Epithelial cell of esophagus (primary cell): Measurements from ENCODE around the gene CACNA2D4.

Experiments used
- DNase-seq: peaks from one replicate; pipeline ENCODE4 v3.0.0; 2010; ENCODE audit warnings: low read depth
- H3K4me3 ChIP-seq: 2 replicates; pipeline ENCODE4 v1.5.1; 2011; ENCODE audit warnings: mild to moderate bottlenecking, low read length, control low read depth
- TF ChIP-seq, protein P1 (sequence below): IDR thresholded peaks from 2 replicates; pipeline ENCODE4 v1.5.1; 2011; ENCODE audit warnings: low read depth, mild to moderate bottlenecking, low read length, control low read depth, inconsistent platforms; ENCODE audit not compliant: insufficient read depth; ENCODE audit errors: missing control alignments

Gene CACNA2D4

DNA sequence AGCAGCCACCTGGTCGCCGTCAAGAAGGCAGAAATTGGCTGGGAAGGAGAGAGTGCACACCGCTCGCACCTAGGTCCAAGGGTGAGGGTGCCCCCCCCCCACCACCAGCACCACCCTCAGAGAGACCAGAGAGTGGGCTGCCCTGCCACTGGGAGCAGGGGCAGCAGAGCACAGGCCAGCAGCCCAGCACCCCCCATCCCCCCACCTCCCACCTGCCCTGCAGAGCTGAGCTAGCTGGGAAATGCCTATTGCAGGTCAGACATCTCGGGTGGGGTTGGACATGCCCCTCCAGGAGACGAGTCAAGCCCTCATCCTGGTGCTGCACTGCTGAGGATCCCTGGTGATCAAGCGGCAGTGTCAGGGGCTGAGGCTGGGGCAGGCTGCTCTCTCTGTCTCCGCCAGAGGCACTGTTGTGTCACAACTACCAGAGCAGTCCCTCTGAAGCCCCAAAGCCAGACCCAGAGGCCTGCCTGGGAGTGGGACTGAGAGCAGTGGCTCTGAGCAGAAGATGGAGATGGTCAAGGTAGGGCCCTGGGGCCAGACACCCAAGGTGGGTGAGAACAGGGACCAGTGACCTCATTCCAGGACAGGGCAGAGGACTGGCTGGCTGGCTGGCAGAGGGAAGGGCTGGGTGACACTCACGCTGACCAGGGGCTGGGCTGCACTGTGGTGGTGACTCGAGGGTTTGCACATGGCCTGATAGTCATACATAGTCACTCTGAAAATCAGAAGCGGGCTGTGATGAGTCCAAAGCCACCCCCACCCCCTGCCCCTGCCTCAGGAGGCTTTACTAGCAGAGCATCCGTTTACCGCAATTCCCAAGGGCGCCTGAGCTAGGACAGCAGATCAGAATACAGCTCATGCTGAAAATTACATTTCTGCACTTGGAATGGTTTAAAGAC, 117.8 kb downstream of the CACNA2D4 start:
- DNase-seq = no peak
- no peak overlapping the region for H3K4me3 ChIP-seq
- TF ChIP-seq, protein P1, sequence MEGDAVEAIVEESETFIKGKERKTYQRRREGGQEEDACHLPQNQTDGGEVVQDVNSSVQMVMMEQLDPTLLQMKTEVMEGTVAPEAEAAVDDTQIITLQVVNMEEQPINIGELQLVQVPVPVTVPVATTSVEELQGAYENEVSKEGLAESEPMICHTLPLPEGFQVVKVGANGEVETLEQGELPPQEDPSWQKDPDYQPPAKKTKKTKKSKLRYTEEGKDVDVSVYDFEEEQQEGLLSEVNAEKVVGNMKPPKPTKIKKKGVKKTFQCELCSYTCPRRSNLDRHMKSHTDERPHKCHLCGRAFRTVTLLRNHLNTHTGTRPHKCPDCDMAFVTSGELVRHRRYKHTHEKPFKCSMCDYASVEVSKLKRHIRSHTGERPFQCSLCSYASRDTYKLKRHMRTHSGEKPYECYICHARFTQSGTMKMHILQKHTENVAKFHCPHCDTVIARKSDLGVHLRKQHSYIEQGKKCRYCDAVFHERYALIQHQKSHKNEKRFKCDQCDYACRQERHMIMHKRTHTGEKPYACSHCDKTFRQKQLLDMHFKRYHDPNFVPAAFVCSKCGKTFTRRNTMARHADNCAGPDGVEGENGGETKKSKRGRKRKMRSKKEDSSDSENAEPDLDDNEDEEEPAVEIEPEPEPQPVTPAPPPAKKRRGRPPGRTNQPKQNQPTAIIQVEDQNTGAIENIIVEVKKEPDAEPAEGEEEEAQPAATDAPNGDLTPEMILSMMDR = peak; percentile 9

DNA sequence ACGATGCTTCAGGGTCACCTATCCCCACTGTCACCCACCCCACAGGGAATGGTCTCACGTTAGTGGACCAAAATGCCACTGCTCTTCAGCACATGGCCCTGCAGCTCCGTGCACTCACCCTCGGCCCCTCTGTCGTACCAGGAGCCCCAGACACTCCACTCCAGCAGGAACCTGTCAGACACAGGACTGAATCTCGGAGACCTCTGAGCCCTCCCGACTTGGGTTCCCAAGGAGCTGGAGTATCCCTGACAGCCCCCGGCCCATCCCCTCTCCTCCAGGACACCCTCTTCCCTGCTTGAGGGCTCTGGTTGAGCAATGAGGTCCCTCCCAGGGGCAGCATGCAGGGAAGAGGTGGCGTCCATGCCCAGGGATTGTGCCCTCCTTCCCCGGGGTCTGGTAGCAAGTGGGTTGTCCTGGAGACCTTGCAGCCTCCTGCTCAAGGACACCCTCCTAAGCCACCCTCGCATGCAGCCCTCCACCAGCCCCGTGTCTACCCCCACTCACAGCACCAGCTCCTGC, 118.5 kb downstream of the CACNA2D4 start:
- TF ChIP-seq, protein P1 = no peak
- H3K4me3 ChIP-seq = no peak overlapping the region
- no peak for DNase-seq

GRCh38 chr12:1799051-1799881, 119.2 kb downstream of the CACNA2D4 start:
- no peak overlapping the region for H3K4me3 ChIP-seq
- TF ChIP-seq, protein P1 = no peak
- DNase-seq = no peak

GRCh38 chr12:1798641-1799020, 119.8 kb downstream of the CACNA2D4 start:
- H3K4me3 ChIP-seq = no peak overlapping the region
- DNase-seq = no peak
- TF ChIP-seq, protein P1 = no peak

- DNase-seq = no peak
- H3K4me3 ChIP-seq = no peak overlapping the region
- TF ChIP-seq, protein P1 = no peak
Observed at GRCh38 chr12:1797991-1798640, 120.3 kb downstream of the CACNA2D4 start.

DNA sequence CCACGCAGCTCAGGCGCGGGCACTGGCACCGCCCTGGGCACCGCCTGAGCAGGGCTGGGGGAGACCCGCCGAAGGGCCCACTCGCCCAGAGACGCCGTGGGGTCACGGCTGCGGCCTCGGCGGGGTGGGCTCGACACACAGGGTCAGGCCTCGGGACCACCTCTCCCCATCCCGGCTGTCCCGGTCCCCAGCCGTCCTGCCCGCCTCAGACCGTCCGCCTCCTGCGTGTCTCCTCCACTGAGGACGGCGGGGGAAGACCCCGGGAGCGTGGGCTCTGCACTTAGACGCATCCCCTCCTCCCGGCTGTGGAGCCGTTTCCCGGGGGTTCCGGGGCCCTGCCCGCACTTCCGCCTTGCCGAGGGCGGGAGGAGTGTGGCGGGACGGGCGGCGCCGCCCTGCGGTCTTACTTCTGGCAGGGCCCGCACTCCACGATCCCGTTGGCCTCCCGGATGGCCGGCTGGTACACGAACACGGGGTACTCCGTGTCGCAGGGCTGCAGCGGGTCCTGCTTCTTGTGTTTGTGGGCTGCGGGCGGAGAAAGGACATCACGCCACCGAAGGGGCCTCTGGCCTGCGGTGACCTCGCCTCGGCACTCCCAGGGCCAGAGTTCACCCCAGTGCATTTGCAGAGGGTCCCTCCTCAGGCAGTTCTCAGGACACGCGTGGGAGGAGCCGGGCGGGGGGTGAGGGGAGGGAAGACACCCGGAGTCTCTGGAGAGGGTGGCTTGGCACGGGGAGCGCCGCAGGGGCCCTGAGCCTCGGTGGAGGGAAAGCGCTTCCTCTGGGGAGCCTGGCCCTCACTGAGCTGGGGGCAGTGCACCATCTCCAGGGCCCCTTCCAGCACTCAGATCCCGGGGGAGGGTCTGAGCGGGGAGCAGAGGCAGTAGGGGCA, 121.2 kb downstream of the CACNA2D4 start:
- TF ChIP-seq, protein P1 = no peak
- peak overlapping the region; percentile 52 for H3K4me3 ChIP-seq
- no peak for DNase-seq
